ENCODE data around the gene CASD1.

CASD1 gene

GRCh38 chr7:94509264-94509886, at the start of gene CASD1:
Gene CASD1, plus strand, starts transcription at chr7:94509809. Its CDS starts 276 bp downstream, at chr7:94510085.
- peak in 2 of 3 donors; percentile 17 to 43 for DNase-seq (ENCODE audit: low read depth in 3 of 3)

- DNase-seq (ENCODE audit: low read depth in 3 of 3), result no peak
Measured at GRCh38 chr7:94466516-94466915, 43.1 kb upstream of the CASD1 start.

GRCh38 chr7:94471604-94472003, 38.0 kb upstream of the CASD1 start:
- no peak for DNase-seq (ENCODE audit: low read depth in 3 of 3)

GRCh38 chr7:94472608-94473007, 37.0 kb upstream of the CASD1 start:
- no peak for DNase-seq (ENCODE audit: low read depth in 3 of 3)

GRCh38 chr7:94476251-94476840, 33.3 kb upstream of the CASD1 start:
- no peak for DNase-seq (ENCODE audit: low read depth in 3 of 3)

GRCh38 chr7:94477878-94478277, 31.7 kb upstream of the CASD1 start:
- no peak for DNase-seq (ENCODE audit: low read depth in 3 of 3)

- no peak for DNase-seq (ENCODE audit: low read depth in 3 of 3)
Measured at GRCh38 chr7:94478648-94479214, 30.9 kb upstream of the CASD1 start.

GRCh38 chr7:94481279-94481678, 28.3 kb upstream of the CASD1 start:
- DNase-seq (ENCODE audit: low read depth in 3 of 3), result no peak

- no peak for DNase-seq (ENCODE audit: low read depth in 3 of 3)
Measured at GRCh38 chr7:94482796-94483195, 26.8 kb upstream of the CASD1 start.

- no peak for DNase-seq (ENCODE audit: low read depth in 3 of 3)
Measured at GRCh38 chr7:94483843-94484242, 25.8 kb upstream of the CASD1 start.

GRCh38 chr7:94486216-94486615, 23.4 kb upstream of the CASD1 start:
- no peak for DNase-seq (ENCODE audit: low read depth in 3 of 3)

- DNase-seq (ENCODE audit: low read depth in 3 of 3), result no peak
Measured at GRCh38 chr7:94491410-94491809, 18.2 kb upstream of the CASD1 start.

- no peak for DNase-seq (ENCODE audit: low read depth in 3 of 3)
Measured at GRCh38 chr7:94492601-94493000, 17.0 kb upstream of the CASD1 start.

GRCh38 chr7:94497874-94498670, 11.5 kb upstream of the CASD1 start:
- DNase-seq (ENCODE audit: low read depth in 3 of 3), result no peak

GRCh38 chr7:94498918-94499317, 10.7 kb upstream of the CASD1 start:
- no peak for DNase-seq (ENCODE audit: low read depth in 3 of 3)

GRCh38 chr7:94507462-94507861, 2.1 kb upstream of the CASD1 start:
- no peak for DNase-seq (ENCODE audit: low read depth in 3 of 3)

GRCh38 chr7:94507962-94508361, 1.6 kb upstream of the CASD1 start:
- DNase-seq (ENCODE audit: low read depth in 3 of 3), result no peak

GRCh38 chr7:94509887-94510581, 425 bp downstream of the CASD1 start:
- DNase-seq (ENCODE audit: low read depth in 3 of 3), result peak in 2 of 3 donors; percentile 21 to 60

- DNase-seq (ENCODE audit: low read depth in 3 of 3), result peak in 1 of 3 donors; percentile 16
Measured at GRCh38 chr7:94510582-94511496, 1.2 kb downstream of the CASD1 start.

GRCh38 chr7:94511718-94512117, 2.1 kb downstream of the CASD1 start:
- DNase-seq (ENCODE audit: low read depth in 3 of 3), result no peak
